NCI-H1048 (cell line): Measurements from ENCODE around the gene CEBPA.
"Not testable (repeated sequence)": the region's sequence is repeated elsewhere in the genome, so short reads cannot be mapped to it uniquely, and the experiment has no call there.

ENCODE experiments used
- DNase-seq: peaks from one replicate; lab custom pipeline; 2025; lab: John Stamatoyannopoulos, UW

The CEBPA gene

GRCh38 chr19:33300009-33300893 is 2.1 kb downstream of the CEBPA start:
- DNase-seq = no peak

- no peak for DNase-seq
These were observed 3.2 kb downstream of the CEBPA start for GRCh38 chr19:33299051-33299688.

GRCh38 chr19:33298146-33298911 is 4.0 kb downstream of the CEBPA start:
- no peak for DNase-seq

GRCh38 chr19:33297401-33298145 is 4.8 kb downstream of the CEBPA start:
- no peak for DNase-seq

- no peak for DNase-seq
These were observed 5.8 kb downstream of the CEBPA start for GRCh38 chr19:33296488-33296971.

GRCh38 chr19:33295621-33296487 is 6.5 kb downstream of the CEBPA start:
- DNase-seq = no peak

- DNase-seq = not testable (repeated sequence)
These were observed 7.3 kb downstream of the CEBPA start for GRCh38 chr19:33295046-33295445.

- no peak for DNase-seq
These were observed 8.1 kb downstream of the CEBPA start for GRCh38 chr19:33294058-33294798.

- DNase-seq = peak; percentile 52
These were observed 8.9 kb downstream of the CEBPA start for GRCh38 chr19:33293255-33294057.

- DNase-seq = peak; percentile 94
These were observed 9.6 kb downstream of the CEBPA start for GRCh38 chr19:33292595-33293254.

- no peak for DNase-seq
These were observed 10.5 kb downstream of the CEBPA start for GRCh38 chr19:33291623-33292534.

- no peak for DNase-seq
These were observed 11.2 kb downstream of the CEBPA start for GRCh38 chr19:33290956-33291622.

- no peak for DNase-seq
These were observed 12.1 kb downstream of the CEBPA start for GRCh38 chr19:33290082-33290815.

GRCh38 chr19:33289261-33289660 is 13.1 kb downstream of the CEBPA start:
- no peak for DNase-seq

GRCh38 chr19:33288666-33289065 is 13.7 kb downstream of the CEBPA start:
- DNase-seq = no peak

- DNase-seq = no peak
These were observed 14.4 kb downstream of the CEBPA start for GRCh38 chr19:33287927-33288326.
